Measurements from ENCODE around the gene CCSER1.
"Not testable (repeated sequence)": the region's sequence is repeated elsewhere in the genome, so short reads cannot be mapped to it uniquely, and the experiment has no call there.

CCSER1 gene

DNA sequence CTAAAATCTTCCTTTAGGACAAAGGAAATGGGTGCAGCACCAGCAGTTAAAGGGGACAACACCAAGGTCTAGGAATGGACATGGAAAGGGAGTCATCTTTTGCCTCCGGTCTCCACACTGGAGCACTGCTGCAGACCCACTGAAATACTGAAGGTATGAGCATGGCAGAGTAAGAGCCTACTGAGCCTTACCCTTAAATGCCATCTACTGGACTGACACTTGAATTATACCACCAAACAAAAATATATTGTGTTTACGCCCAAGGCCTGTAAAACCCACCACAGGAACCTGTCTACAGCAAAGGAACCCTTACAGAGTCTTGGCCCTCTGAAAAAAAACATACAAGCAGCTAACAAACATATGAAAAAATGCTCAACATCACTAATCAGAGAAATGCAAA is 443.4 kb downstream of the CCSER1 start:
- no peak for DNase-seq (ENCODE audit: low read depth)

GRCh38 chr4:90572996-90573395 is 445.8 kb downstream of the CCSER1 start:
- DNase-seq (ENCODE audit: low read depth), result no peak

DNA sequence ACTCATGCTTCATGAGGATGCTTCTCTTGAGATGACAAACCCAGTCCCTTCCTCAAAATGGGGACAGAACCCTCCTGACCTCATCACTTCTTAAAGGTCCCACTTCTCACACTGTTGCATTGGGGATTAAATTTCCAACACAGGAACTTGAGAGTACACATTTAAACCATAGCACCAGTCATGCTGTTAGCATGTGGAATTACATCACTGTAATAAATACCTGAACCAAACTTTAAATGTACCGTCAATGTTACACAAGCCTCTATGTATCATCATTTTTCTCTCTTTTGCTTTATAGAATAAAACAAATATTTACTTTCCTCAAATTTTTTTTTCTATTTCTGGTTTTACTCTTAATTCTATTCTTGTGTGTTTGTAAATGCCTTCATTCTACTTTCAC is 448.2 kb downstream of the CCSER1 start:
- no peak for DNase-seq (ENCODE audit: low read depth)

GRCh38 chr4:90580326-90580725 is 453.1 kb downstream of the CCSER1 start:
- no peak for DNase-seq (ENCODE audit: low read depth)

DNA sequence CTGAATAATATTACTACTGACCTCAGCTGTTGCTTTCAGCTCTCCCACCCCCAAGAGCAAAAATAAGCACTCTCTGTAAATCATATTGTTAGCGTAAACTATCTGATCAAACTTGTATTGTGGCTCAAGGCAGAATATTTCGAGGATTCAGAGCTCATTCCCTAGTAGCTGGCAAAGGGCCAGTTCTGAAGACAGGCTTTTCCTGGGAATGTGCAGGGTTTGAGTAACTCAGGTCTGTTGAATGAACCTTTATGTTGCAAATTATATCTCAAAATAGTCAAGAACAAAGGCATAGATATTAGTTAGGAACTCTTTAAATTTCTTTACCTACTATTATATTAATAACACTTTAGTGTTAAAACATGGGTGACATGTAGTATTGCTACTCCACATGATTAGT is 454.9 kb downstream of the CCSER1 start:
- DNase-seq (ENCODE audit: low read depth), result no peak

DNA sequence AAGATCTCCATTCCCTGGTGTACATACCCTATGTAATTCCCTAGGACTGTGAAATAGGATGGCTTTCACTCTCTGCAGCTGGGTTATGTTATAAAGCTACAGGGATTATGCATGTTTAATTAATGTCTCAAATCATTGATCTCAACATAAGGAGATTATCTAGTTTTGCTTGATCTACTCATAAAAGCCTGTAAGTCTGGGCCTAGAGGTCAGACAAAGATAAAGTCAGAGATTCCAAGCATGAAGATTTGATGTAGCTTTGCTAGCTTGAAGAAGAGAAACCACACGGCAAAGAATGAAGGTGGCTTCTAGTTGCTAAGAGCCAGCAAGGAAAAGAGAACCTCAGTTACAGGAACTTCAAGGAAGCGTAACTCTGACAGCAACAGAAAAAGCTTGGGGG is 456.9 kb downstream of the CCSER1 start:
- DNase-seq (ENCODE audit: low read depth), result no peak

- no peak for DNase-seq (ENCODE audit: low read depth)
Measured at GRCh38 chr4:90585961-90586360, 458.8 kb downstream of the CCSER1 start.

- DNase-seq (ENCODE audit: low read depth), result no peak
Measured at GRCh38 chr4:90586799-90587198, 459.6 kb downstream of the CCSER1 start.

- DNase-seq (ENCODE audit: low read depth), result no peak
Measured at GRCh38 chr4:90597927-90598326, 470.7 kb downstream of the CCSER1 start.

DNA sequence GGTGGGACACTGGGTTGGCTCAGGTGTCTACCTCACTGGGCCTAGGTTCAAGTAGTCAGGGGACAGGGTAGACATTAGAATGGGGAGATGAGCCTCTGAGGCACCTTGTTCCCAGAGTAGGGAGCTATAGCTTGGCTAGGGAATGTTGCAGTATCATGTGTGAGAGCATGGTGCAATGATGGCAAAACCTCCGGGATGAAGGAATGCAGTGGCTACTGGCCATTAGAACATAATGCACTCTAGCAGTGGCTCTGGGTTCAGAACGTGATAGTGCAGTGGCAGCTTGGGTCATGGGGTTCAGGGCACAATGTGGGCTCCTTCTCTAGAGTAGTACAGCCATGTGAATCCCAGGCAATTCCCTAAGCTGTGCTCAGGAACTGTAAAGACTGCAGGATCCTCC is 471.5 kb downstream of the CCSER1 start:
- DNase-seq (ENCODE audit: low read depth), result no peak

DNA sequence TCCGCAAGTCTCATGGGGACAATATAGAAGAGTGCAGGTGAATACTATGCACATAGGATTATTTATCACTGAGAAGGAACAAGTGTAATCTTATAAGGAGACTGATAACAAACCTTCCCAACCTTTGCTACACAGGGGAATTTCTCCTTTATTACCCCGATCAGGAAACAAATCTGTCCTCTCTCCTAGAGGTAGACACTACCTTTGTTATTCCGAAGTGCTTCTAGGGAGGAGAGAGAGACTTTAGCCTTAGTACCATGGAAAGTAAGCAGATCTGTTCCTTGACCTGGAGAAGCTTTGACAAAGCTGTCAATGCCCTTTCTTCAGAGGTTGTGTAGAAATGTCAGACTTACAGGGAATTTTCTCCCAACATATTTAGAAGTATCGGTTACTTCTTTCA is 475.5 kb downstream of the CCSER1 start:
- no peak for DNase-seq (ENCODE audit: low read depth)

- DNase-seq (ENCODE audit: low read depth), result no peak
Measured at GRCh38 chr4:90603540-90603939, 476.3 kb downstream of the CCSER1 start.

DNA sequence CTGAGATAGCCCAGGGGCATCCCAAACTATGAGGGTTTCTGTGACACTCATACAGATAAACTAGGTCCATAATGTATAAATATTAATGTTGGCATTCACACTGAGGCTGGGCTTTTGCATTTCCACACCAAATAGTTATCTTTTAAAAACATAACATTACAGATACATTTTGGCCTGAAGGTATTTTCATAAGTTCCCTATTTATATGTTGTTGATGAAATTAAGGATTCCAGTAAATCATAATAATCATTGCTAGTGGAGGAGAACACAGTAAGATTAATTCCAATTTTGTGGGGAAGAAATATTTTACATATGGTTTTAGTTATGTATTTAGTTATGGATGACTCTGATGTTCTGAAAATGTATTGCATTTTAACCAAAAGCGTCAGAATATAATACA is 479.6 kb downstream of the CCSER1 start:
- DNase-seq (ENCODE audit: low read depth), result no peak

DNA sequence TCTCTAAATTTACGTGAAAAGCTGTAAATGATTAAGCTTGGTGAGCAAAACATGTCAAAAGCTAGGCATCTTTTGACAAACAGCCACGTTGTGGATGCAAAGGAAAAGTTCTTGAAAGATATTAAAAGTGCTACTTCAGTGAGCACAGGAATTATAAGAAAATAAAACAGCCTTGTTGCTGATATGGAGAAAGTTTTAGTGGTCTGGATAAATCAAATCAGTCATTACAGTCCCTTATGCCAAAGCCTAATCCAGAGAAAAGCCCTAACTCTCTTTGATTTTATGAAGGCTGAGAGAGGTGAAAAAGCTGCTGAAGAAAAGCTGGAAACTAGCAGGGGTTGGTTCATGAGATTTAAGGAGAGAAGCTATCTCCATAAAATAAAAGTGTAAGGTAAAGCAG is 487.2 kb downstream of the CCSER1 start:
- DNase-seq (ENCODE audit: low read depth), result no peak

DNA sequence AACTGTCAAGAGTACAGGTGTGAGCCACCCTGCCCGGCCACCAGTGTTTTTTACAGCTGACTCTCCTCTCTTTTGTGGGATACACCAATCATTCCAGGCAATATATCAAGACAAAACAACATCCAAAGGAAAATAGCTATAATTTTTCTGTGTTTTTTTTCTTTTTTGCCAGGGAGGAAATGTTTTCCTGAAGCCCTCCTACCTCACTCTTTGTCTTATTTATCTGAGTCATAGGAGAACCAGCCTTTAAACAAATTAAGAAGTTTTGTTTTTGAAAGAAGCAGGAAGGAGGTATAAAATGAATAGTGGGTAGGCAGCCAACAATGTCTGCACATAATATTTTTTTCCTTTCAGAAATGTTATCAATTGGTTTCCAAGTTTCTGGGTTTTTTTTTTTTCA is 493.9 kb downstream of the CCSER1 start:
- no peak for DNase-seq (ENCODE audit: low read depth)

GRCh38 chr4:90624781-90625180 is 497.6 kb downstream of the CCSER1 start:
- no peak for DNase-seq (ENCODE audit: low read depth)

- DNase-seq (ENCODE audit: low read depth), result no peak
Measured at GRCh38 chr4:90641861-90642599, 514.8 kb downstream of the CCSER1 start.

- no peak for DNase-seq (ENCODE audit: low read depth)
Measured at GRCh38 chr4:90643156-90643555, 516.0 kb downstream of the CCSER1 start.

DNA sequence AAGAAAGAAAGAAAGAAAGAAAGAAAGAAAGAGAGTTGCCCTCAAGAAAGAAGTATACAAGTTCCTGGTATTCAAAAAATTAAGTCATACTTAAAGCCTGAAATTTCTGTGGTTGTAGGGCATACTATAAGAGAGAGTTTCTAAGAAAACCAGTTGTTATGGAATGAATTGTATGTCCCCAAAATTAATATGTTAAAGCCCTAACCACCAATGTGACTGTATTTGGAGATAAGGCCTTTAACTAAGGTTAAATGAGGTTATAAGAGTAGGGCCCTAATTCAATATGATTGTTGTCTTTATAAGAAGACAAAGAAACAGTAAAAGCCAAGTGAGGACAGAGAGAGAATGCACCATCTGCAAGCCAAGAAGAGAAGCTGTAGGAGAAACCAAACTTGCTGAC is 521.1 kb downstream of the CCSER1 start:
- no peak for DNase-seq (ENCODE audit: low read depth)

DNA sequence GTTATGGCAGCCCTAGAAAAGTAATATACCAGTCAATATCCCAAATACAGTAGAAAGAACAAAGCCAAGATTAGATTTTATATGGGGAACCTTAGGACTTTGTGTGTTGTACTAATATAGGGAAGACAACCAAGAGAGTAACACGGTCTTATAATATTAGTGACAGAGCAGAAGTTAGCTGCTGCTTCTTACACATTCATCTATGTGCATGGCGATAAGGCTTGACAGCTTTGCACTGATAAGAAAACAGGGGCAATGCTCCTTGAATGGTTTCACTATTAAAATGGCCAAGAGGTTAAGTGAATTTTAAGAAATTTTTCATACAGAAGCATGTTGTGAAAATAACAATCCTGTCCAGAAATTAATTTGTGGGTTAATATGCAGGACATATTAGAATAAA is 521.6 kb downstream of the CCSER1 start:
- no peak for DNase-seq (ENCODE audit: low read depth)

GRCh38 chr4:90660672-90661071 is 533.5 kb downstream of the CCSER1 start:
- DNase-seq (ENCODE audit: low read depth), result no peak

- DNase-seq (ENCODE audit: low read depth), result no peak
Measured at GRCh38 chr4:90670183-90670582, 543.0 kb downstream of the CCSER1 start.

DNA sequence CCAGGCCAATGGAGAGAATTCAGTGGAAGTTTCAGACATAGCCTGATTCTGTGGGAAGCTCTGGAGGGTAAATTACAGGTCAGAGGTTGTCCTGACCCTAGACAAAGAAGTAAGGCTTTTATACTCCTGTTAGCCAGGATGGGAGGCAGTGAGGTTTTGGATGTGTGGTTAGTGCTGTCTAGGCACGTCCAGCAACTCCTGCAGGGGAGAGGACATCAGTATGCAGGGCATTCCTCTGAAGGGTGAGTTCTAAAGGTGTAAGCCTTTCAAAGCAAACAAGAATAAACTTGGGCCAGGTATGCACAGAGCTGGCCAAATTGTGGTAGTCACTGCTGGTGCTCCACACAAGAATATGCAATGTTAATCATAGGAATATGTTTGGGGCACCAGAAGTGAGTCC is 562.5 kb downstream of the CCSER1 start:
- no peak for DNase-seq (ENCODE audit: low read depth)

DNA sequence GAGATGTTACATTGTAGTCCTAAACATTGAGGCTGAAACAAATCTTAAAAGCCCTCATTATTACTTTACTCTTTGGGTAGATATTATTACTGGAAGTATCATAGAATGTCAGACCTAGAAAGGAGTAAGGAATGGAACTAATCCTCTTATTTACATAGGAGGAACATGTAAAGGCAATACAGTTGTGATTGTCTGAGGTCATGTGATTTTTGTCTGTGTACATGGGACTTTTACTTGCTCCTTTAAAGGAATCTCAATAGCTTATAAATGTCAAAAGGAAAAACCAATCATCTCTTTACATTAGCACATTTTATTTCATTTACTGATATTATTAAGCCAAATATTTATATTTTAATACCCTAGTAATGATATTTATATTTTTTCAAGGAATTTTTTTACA is 568.2 kb downstream of the CCSER1 start:
- DNase-seq (ENCODE audit: low read depth), result no peak

GRCh38 chr4:90705501-90705900 is 578.3 kb downstream of the CCSER1 start:
- not testable (repeated sequence) for DNase-seq (ENCODE audit: low read depth)
